Liver (tissue), 9 donors: ENCODE measurements around the gene C2CD4D. TPM values are rescaled to one million over a fixed set of nuclear protein-coding genes. Genes with fewer than 3 reads are reported as not detected.

Source experiments
- DNase-seq: peaks from one replicate; pipeline ENCODE4 v3.0.0-alpha.2; 2017; ENCODE audit warnings: low spot score
- H3K27ac ChIP-seq, 2 donors: one replicate each; pipeline ENCODE4 v1.7.0; 2013; ENCODE audit warnings: inconsistent platforms in 2 of 2, low read length in 2 of 2, control low read depth in 1 of 2, low read depth in 1 of 2, mild to moderate bottlenecking in 1 of 2
- H3K27me3 ChIP-seq, 4 donors: one replicate each; pipeline versions ENCODE4 v1.6.1 to v1.7.0; 2013; ENCODE audit warnings: low read length in 3 of 4, inconsistent platforms in 1 of 4, mild to moderate bottlenecking in 1 of 4, moderate library complexity in 1 of 4; ENCODE audit not compliant: control insufficient read depth in 4 of 4, insufficient read depth in 4 of 4
- H3K36me3 ChIP-seq, 4 donors: one replicate each; pipeline versions ENCODE4 v1.6.1 to v1.7.0; 2013; ENCODE audit warnings: low read length in 3 of 4, mild to moderate bottlenecking in 3 of 4, low read depth in 1 of 4, moderate library complexity in 1 of 4; ENCODE audit not compliant: control insufficient read depth in 4 of 4, insufficient read depth in 3 of 4
- H3K4me1 ChIP-seq, 4 donors: one replicate each; pipeline versions ENCODE4 v1.6.1 to v1.7.0; 2013; ENCODE audit warnings: low read length in 3 of 4, mild to moderate bottlenecking in 3 of 4, moderate library complexity in 1 of 4; ENCODE audit not compliant: control insufficient read depth in 4 of 4, insufficient read depth in 4 of 4
- H3K4me3 ChIP-seq, 3 donors: one replicate each; pipeline versions ENCODE4 v1.6.1 to v1.7.0; 2013; ENCODE audit warnings: low read length in 3 of 3, control low read depth in 1 of 3, low read depth in 1 of 3, mild to moderate bottlenecking in 1 of 3
- H3K9ac ChIP-seq, 2 donors: one replicate each; pipeline ENCODE4 v1.7.0; 2013; ENCODE audit warnings: low read length in 2 of 2, mild to moderate bottlenecking in 2 of 2, moderate library complexity in 2 of 2, control low read depth in 1 of 2, low read depth in 1 of 2
- H3K9me3 ChIP-seq, 4 donors: one replicate each; pipeline versions ENCODE4 v1.6.1 to v1.7.0; 2013; ENCODE audit warnings: low read length in 3 of 4; ENCODE audit not compliant: control insufficient read depth in 4 of 4
- EGR1 ChIP-seq, 2 donors: IDR thresholded peaks; 2 replicates each; pipeline ENCODE4 v1.6.1; 2016 to 2018; ENCODE audit warnings: antibody characterized with exemption in 2 of 2, low read depth in 2 of 2
- FOXA2 ChIP-seq: IDR thresholded peaks from 2 replicates; pipeline ENCODE4 v1.6.1; 2016; ENCODE audit warnings: antibody characterized with exemption
- GABPA ChIP-seq, 2 donors: IDR thresholded peaks in 1 of 2; conservative IDR thresholded peaks in 1 of 2; 2 replicates each; pipeline ENCODE4 v1.6.1; 2016; ENCODE audit warnings: antibody characterized with exemption in 2 of 2, mild to moderate bottlenecking in 1 of 2, moderate library complexity in 1 of 2
- HNF4A ChIP-seq, 2 donors: conservative IDR thresholded peaks; 2 replicates each; pipeline ENCODE4 v1.6.1; 2016; ENCODE audit warnings: antibody characterized with exemption in 2 of 2, mild to moderate bottlenecking in 2 of 2
- HNF4G ChIP-seq: IDR thresholded peaks from 2 replicates; pipeline ENCODE4 v1.6.1; 2016; ENCODE audit warnings: antibody characterized with exemption
- JUND ChIP-seq, 2 donors: IDR thresholded peaks; 2 replicates each; pipeline ENCODE4 v1.6.1; 2016; ENCODE audit warnings: antibody characterized with exemption in 2 of 2
- NR2F2 ChIP-seq: IDR thresholded peaks from 2 replicates; pipeline ENCODE4 v1.6.1; 2016; ENCODE audit warnings: antibody characterized with exemption
- RAD21 ChIP-seq, 2 donors: IDR thresholded peaks; 2 replicates each; pipeline ENCODE4 v1.6.1; 2016; ENCODE audit warnings: antibody characterized with exemption in 2 of 2, mild to moderate bottlenecking in 2 of 2
- RXRA ChIP-seq, 2 donors: IDR thresholded peaks; 2 replicates each; pipeline ENCODE4 v1.6.1; 2017 to 2018; ENCODE audit warnings: antibody characterized with exemption in 2 of 2, mild to moderate bottlenecking in 1 of 2
- YY1 ChIP-seq: IDR thresholded peaks from 2 replicates; pipeline ENCODE4 v1.6.1; 2016; ENCODE audit warnings: antibody characterized with exemption, mild to moderate bottlenecking
- WGBS: extraction: QIAGEN DNeasy Blood & Tissue Kit; methylation state at CpG from one replicate; pipeline ENCODE4 v1.1.7; 2013; 5-methylcytosine and 5-hydroxymethylcytosine counted together
- polyA plus RNA-seq, 2 donors: library from polyadenylated mRNA; stranded (reverse) in 1 of 2; unstranded in 1 of 2; fragments of 200-250 nt in 1 of 2; fragments of >200 nt in 1 of 2; fragmentation: Nextera tagmentation in 1 of 2; extraction: Ambion mirVana in 1 of 2; gene quantifications; one replicate each; pipeline versions ENCODE4 v1.2.1 to v1.2.3, GENCODE V29; 2013 to 2015
- total RNA-seq, 2 donors: library from RNA; depleted of rRNA; stranded (reverse); fragments of >200 nt; gene quantifications; one replicate each; pipeline ENCODE4 v1.2.3, GENCODE V29; 2014
- TF ChIP-seq, protein P1 (sequence below): IDR thresholded peaks from 2 replicates; pipeline ENCODE4 v1.6.1; 2016; ENCODE audit warnings: antibody characterized with exemption
- TF ChIP-seq, protein P2 (sequence below): IDR thresholded peaks from 2 replicates; pipeline ENCODE4 v1.6.1; 2016; ENCODE audit warnings: antibody characterized with exemption
- TF ChIP-seq, protein P3 (sequence below): IDR thresholded peaks from 2 replicates; pipeline ENCODE4 v1.6.1; 2016; ENCODE audit warnings: antibody characterized with exemption
- TF ChIP-seq, protein P4 (sequence below): IDR thresholded peaks from 2 replicates; pipeline ENCODE4 v1.6.1; 2016; ENCODE audit warnings: antibody characterized with exemption, mild to moderate bottlenecking
- TF ChIP-seq, protein P5 (sequence below): fragments of 150-350 bp; IDR thresholded peaks from 2 replicates; pipeline ENCODE4 v1.5.1; 2017; ENCODE audit warnings: improper control_type of control experiment, low read depth, low read length; ENCODE audit not compliant: missing input control
- donor health status: healthy.
- donor health status: healthy.
- donor health status: healthy.
- donor health status: healthy.
- donor health status: healthy.

The C2CD4D gene
- total and polyA plus RNA-seq, 4 donors: 0.02 to 0.08 TPM; not detected in 2

DNA sequence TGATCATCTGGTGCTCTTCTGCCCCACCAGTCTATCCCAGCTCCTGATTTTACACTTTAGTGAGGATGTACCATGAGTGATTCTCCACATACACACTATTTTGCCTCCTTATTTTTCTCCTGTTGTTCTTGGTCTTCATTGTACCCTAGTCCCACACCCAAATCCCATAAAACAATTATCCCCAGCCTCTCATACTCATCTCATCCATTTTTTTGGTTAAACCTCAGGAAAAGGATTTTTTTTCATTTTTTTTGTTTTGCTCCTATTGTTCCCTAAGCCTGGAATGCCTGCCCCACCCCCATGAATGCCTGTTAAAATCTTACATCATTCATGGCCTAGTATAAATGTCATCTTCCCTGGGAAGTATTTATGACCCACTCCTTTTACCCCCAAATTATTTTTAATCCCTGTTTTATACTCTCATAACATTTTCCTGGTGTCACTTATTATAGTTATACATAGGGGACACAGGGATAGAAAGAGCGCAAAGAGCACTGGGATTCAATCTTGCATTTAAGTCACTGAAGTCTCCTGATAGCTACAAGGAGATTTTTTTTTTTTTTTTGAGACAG, 29.5 kb downstream of the C2CD4D start:
- no peak overlapping the region for H3K27ac ChIP-seq
- peaks cover 1 to 69% (median 51%) of the 10 kb centered on the region in 4 donors for H3K36me3 ChIP-seq
- peaks cover 0 to 7% (median 2%) of the 10 kb centered on the region in 4 donors for H3K4me1 ChIP-seq
- no peak for TF ChIP-seq JUND (IDR thresholded peaks at IDR 0.05)
- TF ChIP-seq, protein P1, sequence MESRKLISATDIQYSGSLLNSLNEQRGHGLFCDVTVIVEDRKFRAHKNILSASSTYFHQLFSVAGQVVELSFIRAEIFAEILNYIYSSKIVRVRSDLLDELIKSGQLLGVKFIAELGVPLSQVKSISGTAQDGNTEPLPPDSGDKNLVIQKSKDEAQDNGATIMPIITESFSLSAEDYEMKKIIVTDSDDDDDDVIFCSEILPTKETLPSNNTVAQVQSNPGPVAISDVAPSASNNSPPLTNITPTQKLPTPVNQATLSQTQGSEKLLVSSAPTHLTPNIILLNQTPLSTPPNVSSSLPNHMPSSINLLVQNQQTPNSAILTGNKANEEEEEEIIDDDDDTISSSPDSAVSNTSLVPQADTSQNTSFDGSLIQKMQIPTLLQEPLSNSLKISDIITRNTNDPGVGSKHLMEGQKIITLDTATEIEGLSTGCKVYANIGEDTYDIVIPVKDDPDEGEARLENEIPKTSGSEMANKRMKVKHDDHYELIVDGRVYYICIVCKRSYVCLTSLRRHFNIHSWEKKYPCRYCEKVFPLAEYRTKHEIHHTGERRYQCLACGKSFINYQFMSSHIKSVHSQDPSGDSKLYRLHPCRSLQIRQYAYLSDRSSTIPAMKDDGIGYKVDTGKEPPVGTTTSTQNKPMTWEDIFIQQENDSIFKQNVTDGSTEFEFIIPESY: no peak
- TF ChIP-seq RXRA (IDR thresholded peaks at IDR 0.05): no peak
- TF ChIP-seq RAD21 (IDR thresholded peaks at IDR 0.05): no peak
- TF ChIP-seq NR2F2: no peak
- TF ChIP-seq, protein P2, sequence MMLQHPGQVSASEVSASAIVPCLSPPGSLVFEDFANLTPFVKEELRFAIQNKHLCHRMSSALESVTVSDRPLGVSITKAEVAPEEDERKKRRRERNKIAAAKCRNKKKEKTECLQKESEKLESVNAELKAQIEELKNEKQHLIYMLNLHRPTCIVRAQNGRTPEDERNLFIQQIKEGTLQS: no peak
- no peak for TF ChIP-seq EGR1 (IDR thresholded peaks at IDR 0.05; ENCODE audit: low read depth in 2 of 2)
- no peak for TF ChIP-seq GABPA (IDR thresholded peaks at IDR 0.05 in 1 of 2, conservative IDR thresholded peaks at IDR 0.05 in 1 of 2)
- TF ChIP-seq YY1: no peak
- TF ChIP-seq, protein P3, sequence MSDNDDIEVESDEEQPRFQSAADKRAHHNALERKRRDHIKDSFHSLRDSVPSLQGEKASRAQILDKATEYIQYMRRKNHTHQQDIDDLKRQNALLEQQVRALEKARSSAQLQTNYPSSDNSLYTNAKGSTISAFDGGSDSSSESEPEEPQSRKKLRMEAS: no peak
- TF ChIP-seq, protein P4, sequence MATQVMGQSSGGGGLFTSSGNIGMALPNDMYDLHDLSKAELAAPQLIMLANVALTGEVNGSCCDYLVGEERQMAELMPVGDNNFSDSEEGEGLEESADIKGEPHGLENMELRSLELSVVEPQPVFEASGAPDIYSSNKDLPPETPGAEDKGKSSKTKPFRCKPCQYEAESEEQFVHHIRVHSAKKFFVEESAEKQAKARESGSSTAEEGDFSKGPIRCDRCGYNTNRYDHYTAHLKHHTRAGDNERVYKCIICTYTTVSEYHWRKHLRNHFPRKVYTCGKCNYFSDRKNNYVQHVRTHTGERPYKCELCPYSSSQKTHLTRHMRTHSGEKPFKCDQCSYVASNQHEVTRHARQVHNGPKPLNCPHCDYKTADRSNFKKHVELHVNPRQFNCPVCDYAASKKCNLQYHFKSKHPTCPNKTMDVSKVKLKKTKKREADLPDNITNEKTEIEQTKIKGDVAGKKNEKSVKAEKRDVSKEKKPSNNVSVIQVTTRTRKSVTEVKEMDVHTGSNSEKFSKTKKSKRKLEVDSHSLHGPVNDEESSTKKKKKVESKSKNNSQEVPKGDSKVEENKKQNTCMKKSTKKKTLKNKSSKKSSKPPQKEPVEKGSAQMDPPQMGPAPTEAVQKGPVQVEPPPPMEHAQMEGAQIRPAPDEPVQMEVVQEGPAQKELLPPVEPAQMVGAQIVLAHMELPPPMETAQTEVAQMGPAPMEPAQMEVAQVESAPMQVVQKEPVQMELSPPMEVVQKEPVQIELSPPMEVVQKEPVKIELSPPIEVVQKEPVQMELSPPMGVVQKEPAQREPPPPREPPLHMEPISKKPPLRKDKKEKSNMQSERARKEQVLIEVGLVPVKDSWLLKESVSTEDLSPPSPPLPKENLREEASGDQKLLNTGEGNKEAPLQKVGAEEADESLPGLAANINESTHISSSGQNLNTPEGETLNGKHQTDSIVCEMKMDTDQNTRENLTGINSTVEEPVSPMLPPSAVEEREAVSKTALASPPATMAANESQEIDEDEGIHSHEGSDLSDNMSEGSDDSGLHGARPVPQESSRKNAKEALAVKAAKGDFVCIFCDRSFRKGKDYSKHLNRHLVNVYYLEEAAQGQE: no peak
- no peak for TF ChIP-seq HNF4G
- TF ChIP-seq FOXA2: no peak
- TF ChIP-seq, protein P5, sequence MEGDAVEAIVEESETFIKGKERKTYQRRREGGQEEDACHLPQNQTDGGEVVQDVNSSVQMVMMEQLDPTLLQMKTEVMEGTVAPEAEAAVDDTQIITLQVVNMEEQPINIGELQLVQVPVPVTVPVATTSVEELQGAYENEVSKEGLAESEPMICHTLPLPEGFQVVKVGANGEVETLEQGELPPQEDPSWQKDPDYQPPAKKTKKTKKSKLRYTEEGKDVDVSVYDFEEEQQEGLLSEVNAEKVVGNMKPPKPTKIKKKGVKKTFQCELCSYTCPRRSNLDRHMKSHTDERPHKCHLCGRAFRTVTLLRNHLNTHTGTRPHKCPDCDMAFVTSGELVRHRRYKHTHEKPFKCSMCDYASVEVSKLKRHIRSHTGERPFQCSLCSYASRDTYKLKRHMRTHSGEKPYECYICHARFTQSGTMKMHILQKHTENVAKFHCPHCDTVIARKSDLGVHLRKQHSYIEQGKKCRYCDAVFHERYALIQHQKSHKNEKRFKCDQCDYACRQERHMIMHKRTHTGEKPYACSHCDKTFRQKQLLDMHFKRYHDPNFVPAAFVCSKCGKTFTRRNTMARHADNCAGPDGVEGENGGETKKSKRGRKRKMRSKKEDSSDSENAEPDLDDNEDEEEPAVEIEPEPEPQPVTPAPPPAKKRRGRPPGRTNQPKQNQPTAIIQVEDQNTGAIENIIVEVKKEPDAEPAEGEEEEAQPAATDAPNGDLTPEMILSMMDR: no peak
- no peak for TF ChIP-seq HNF4A (conservative IDR thresholded peaks at IDR 0.05)
- no peaks in the 10 kb centered on the region for H3K9me3 ChIP-seq
- H3K9ac ChIP-seq: no peak overlapping the region
- DNase-seq: no peak
- 99% methylated on average over 1 of the region's 1 CpG for WGBS
- H3K4me3 ChIP-seq: no peak overlapping the region
- H3K27me3 ChIP-seq: no peaks in the 10 kb centered on the region
